ENCODE results near the gene TUBB2A. TPM values are rescaled to one million over a fixed set of nuclear protein-coding genes. Genes with fewer than 3 reads are reported as not detected.

The TUBB2A gene
- 56.8 and 69.6 TPM in 2 replicates for total RNA-seq

DNA sequence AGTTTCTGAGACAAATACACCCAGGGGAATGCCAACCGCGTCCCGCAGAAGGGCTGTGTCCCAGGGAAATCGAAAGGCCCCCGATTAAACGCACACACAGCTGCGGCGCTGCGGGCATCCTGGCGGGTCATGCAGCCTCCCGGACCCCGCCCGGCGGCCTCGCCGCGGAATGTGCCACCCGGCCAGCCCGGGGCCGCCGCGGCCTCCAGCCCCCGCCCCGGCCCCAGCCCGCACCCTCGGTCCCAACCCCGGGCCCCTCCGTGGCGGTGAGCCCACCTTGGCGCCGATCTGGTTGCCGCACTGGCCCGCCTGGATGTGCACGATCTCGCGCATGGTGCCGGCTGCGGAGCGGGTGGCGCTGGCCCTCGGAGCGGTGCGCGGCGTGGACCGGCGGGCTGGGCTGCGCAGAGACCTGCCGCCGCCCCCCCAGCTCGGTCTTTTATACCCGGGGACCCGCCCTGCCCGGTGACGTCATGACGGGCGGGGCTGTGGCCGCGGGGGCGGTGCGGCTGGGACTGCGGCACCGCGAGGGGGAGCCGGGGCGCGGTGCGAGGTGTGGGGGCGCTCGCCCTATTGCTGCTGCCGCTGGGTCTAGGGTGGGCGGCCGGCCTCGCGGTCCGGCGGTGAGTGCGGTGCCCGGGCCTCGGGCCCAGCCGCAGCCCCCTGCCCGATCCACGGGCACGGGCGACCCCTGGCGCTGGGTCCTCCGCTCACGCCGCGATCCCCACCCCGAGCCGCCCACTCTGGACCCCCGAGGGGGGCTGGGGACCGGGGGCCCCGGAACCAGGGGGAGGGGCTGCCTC, at the start of gene TUBB2A:
Gene TUBB2A, minus strand, starts transcription at position 414 of the 803 bp plus-strand sequence. Its CDS starts 81 bp downstream, at position 333.

DNA sequence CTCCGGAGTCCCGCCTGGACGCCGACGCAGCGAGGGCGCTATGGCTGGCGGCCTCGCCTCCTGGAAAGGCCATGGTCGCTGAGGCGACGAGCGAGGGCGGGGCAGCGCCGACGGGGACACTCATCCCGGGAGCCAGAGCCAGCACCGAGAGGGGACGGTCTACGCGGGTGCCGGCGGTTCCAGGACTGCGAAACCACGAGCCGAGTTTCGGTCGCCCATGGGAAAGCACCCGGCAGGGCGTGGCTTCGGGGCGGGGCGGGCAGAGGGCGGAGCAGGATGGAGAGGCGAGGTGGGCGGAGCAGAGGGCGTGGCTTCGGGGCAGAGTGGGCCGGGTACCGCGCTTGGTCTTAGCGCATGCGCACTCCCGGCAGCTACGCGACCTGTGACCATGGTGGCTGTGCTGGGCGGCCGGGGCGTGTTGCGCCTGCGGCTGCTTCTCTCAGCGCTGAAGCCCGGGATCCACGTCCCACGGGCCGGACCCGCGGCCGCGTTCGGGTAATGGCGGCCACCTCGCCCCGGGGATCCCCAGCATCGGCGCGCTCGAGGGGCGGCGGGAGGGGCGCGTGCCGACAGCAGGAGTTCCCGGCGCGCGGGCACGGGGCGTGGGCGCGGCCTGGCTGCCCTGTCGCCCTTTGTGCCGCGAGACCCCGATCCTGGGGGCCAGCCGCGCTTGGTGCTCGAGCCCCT, 38.8 kb downstream of the TUBB2A start, which contains the start of gene BPHL:
Gene BPHL, plus strand, starts transcription at position 359 of the 687 bp plus-strand sequence. Its CDS starts 30 bp downstream, at position 389.

Other genes starting within 250 kb of the TUBB2A start
- gene SERPINB6, start 186.0 kb downstream of the TUBB2A start, total RNA-seq: 134 and 139 TPM in 2 replicates
- gene NQO2, start 157.7 kb downstream of the TUBB2A start, total RNA-seq: 16.1 and 18.6 TPM in 2 replicates
- 18.6 and 22.6 TPM in 2 replicates for gene RIPK1, start 89.0 kb downstream of the TUBB2A start, total RNA-seq
- 12.3 and 12.7 TPM in 2 replicates for gene BPHL, start 38.8 kb downstream of the TUBB2A start, total RNA-seq
- gene TUBB2B, start 70.1 kb upstream of the TUBB2A start, total RNA-seq: 2.0 and 5.6 TPM in 2 replicates
- 31.8 and 43.4 TPM in 2 replicates for gene PSMG4, start 101.4 kb upstream of the TUBB2A start, total RNA-seq

Measured in vein endothelial cell (primary cell).